Ovary (tissue), 3 donors: ENCODE data around the gene THEMIS2.

Experiments
- CTCF ChIP-seq, 3 donors: fragments of 450-650 bp in 2 of 3; fragments of 200-600 bp in 1 of 3; IDR thresholded peaks; one replicate each; pipeline versions ENCODE4 v1.5.1 to v1.8.0; 2016 to 2022; ENCODE audit warnings: antibody characterized with exemption in 3 of 3, mild to moderate bottlenecking in 1 of 3
- POLR2A ChIP-seq: fragments of 450-650 bp; IDR thresholded peaks from one replicate; pipeline ENCODE4 v1.6.1; 2017; ENCODE audit warnings: antibody characterized with exemption, mild to moderate bottlenecking, moderate library complexity
- donor health status: DM: no; HTN: no; CAD: no.

GRCh38 chr1:27832762-27833161, 39.6 kb upstream of the THEMIS2 start:
- no peak for TF ChIP-seq CTCF (IDR thresholded peaks at IDR 0.05)
- no peak for TF ChIP-seq POLR2A
